Lower lobe of right lung (tissue), 2 donors: ENCODE results near the gene STRADA. TPM values are rescaled to one million over a fixed set of nuclear protein-coding genes. Genes with fewer than 3 reads are reported as not detected.

Experiments used
- ATAC-seq, 2 donors: fragments of 200-7000 bp; cut with Tn5 transposase; one replicate each; pipeline ENCODE4 v1.9.1; 2020 to 2022; ENCODE audit warnings: mild to moderate bottlenecking in 2 of 2, moderate library complexity in 2 of 2
- DNase-seq: peaks from one replicate; pipeline ENCODE4 v3.0.0-alpha.2; 2020
- H3K27ac ChIP-seq: fragments of 200-600 bp; one replicate; pipeline ENCODE4 v1.8.0; 2022
- H3K27me3 ChIP-seq: fragments of 200-600 bp; one replicate; pipeline ENCODE4 v1.8.0; 2022; ENCODE audit warnings: low read depth
- H3K36me3 ChIP-seq: fragments of 200-600 bp; one replicate; pipeline ENCODE4 v1.8.0; 2022; ENCODE audit warnings: mild to moderate bottlenecking
- H3K4me1 ChIP-seq: fragments of 200-600 bp; one replicate; pipeline ENCODE4 v1.8.0; 2022
- H3K4me3 ChIP-seq: fragments of 200-600 bp; one replicate; pipeline ENCODE4 v1.8.0; 2022; ENCODE audit warnings: mild to moderate bottlenecking
- H3K9me3 ChIP-seq: fragments of 200-600 bp; one replicate; pipeline ENCODE4 v1.8.0; 2022
- intact Hi-C: fragments of 100-400 bp; cut with DNase I; formaldehyde crosslinking; loops from one replicate; pipeline ENCODE4 v1.11.0; 2022
- total RNA-seq: library from RNA; stranded (reverse); fragmentation: NEBNext Ultra II Directional; extraction: Animal tissue kit (Norgen Biotek cat#: 25700); gene quantifications from one replicate; pipeline ENCODE4 v1.2.1, GENCODE V29; 2021
- TF ChIP-seq, protein P1 (sequence below): fragments of 200-600 bp; IDR thresholded peaks from one replicate; pipeline ENCODE4 v1.8.0; 2022; ENCODE audit warnings: antibody characterized with exemption, mild to moderate bottlenecking
- donor health status: DM: no; HTN: yes; CAD: no; lungs with severe emphysema.

STRADA gene
- total RNA-seq, 1 donor from 2014 or later, result 32.8 TPM

DNA sequence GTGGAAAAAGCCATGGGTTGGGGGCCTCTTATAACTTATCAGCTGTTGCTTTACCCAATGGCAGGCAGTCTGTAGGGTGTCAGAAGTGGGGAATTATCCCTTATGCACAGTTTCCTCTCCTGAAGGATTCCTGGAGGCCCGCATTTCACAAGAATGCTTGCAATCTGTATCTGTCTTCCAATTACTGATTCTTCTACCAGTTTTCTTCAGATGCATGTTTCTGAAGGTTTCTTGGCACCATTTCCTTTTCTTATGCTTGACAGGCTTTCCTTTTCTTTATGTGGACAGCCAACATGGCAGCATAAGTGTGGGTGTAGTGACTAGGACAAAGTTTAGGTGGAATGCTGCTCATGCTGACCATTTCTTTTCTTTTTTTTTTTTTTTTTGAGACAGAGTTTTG, 83.2 kb downstream of the STRADA start:
- Histone ChIP-seq H3K27ac (no peak overlapping the region), H3K4me3 (no peak overlapping the region), H3K4me1 (no peaks in the 10 kb centered on the region), H3K27me3 (no peaks in the 10 kb centered on the region), H3K9me3 (no peaks in the 10 kb centered on the region), H3K36me3 (peaks cover 87% of the 10 kb centered on the region)
- DNase-seq, result no peak
- ATAC-seq, result no peak
- TF ChIP-seq, protein P1, sequence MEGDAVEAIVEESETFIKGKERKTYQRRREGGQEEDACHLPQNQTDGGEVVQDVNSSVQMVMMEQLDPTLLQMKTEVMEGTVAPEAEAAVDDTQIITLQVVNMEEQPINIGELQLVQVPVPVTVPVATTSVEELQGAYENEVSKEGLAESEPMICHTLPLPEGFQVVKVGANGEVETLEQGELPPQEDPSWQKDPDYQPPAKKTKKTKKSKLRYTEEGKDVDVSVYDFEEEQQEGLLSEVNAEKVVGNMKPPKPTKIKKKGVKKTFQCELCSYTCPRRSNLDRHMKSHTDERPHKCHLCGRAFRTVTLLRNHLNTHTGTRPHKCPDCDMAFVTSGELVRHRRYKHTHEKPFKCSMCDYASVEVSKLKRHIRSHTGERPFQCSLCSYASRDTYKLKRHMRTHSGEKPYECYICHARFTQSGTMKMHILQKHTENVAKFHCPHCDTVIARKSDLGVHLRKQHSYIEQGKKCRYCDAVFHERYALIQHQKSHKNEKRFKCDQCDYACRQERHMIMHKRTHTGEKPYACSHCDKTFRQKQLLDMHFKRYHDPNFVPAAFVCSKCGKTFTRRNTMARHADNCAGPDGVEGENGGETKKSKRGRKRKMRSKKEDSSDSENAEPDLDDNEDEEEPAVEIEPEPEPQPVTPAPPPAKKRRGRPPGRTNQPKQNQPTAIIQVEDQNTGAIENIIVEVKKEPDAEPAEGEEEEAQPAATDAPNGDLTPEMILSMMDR, result no peak
- intact Hi-C loops, result no loop called here

GRCh38 chr17:63657786-63658185, 83.8 kb downstream of the STRADA start:
- no peak for ATAC-seq
- Histone ChIP-seq H3K9me3 (no peaks in the 10 kb centered on the region), H3K36me3 (peaks cover 87% of the 10 kb centered on the region), H3K4me1 (no peaks in the 10 kb centered on the region), H3K27ac (no peak overlapping the region), H3K4me3 (no peak overlapping the region), H3K27me3 (no peaks in the 10 kb centered on the region)
- TF ChIP-seq, protein P1, result no peak
- DNase-seq, result no peak
- intact Hi-C loops, result no loop called here

- H3K36me3 ChIP-seq, result peaks cover 76% of the 10 kb centered on the region
- peaks cover 16% of the 10 kb centered on the region for H3K4me1 ChIP-seq
- H3K27ac ChIP-seq, result no peak overlapping the region
- no peak overlapping the region for H3K4me3 ChIP-seq
- intact Hi-C loops, result no loop called here
- H3K27me3 ChIP-seq, result no peaks in the 10 kb centered on the region
- TF ChIP-seq, protein P1, result no peak
- no peaks in the 10 kb centered on the region for H3K9me3 ChIP-seq
- ATAC-seq, result peak in 1 of 2 donors; percentile 41
- no peak for DNase-seq
These were observed 88.5 kb downstream of the STRADA start for GRCh38 chr17:63653050-63653449.

Other genes with a start within 250 kb of the STRADA start
- 0.27 TPM for gene KCNH6, start 218.4 kb downstream of the STRADA start, total RNA-seq
- 93.8 TPM for gene DCAF7, start 191.3 kb downstream of the STRADA start, total RNA-seq
- gene TACO1, start 140.9 kb downstream of the STRADA start, total RNA-seq, result 13.6 TPM
- gene MAP3K3, start 119.4 kb downstream of the STRADA start, total RNA-seq, result 58.5 TPM
- gene LIMD2, start 41.7 kb downstream of the STRADA start, total RNA-seq, result 25.9 TPM
- gene CCDC47, start 31.8 kb upstream of the STRADA start, total RNA-seq, result 80.2 TPM
- 101 TPM for gene DDX42, start 32.4 kb upstream of the STRADA start, total RNA-seq
- gene PSMC5, start 85.6 kb upstream of the STRADA start, total RNA-seq, result 98.6 TPM
- gene FTSJ3, start 85.9 kb upstream of the STRADA start, total RNA-seq, result 37.4 TPM
- 80.9 TPM for gene SMARCD2, start 100.9 kb upstream of the STRADA start, total RNA-seq
- gene CSH2, start 131.9 kb upstream of the STRADA start, total RNA-seq, result not detected
- not detected for gene GH2, start 140.1 kb upstream of the STRADA start, total RNA-seq
- gene CSH1, start 154.8 kb upstream of the STRADA start, total RNA-seq, result not detected
- gene CSHL1, start 169.5 kb upstream of the STRADA start, total RNA-seq, result not detected
- gene GH1, start 177.0 kb upstream of the STRADA start, total RNA-seq, result not detected
- 4.7 TPM for gene CD79B, start 190.5 kb upstream of the STRADA start, total RNA-seq
- gene SCN4A, start 231.1 kb upstream of the STRADA start, total RNA-seq, result 0.18 TPM